Prostate gland (tissue), 2 donors: ENCODE measurements around the gene SRR. TPM values are rescaled to one million over a fixed set of nuclear protein-coding genes. Genes with fewer than 3 reads are reported as not detected.

Experiments used
- DNase-seq: peaks from one replicate; pipeline ENCODE4 v3.0.0-alpha.2; 2019; ENCODE audit warnings: low spot score
- H3K27ac ChIP-seq, 2 donors: fragments of 200-600 bp; sonication (generic); 2 replicates each; pipeline ENCODE4 v1.5.1; 2017 to 2019
- H3K27me3 ChIP-seq: fragments of 200-600 bp; sonication (generic); replicated peaks from 2 replicates; pipeline ENCODE4 v1.5.1; 2019; ENCODE audit not compliant: insufficient read depth
- H3K36me3 ChIP-seq, 2 donors: fragments of 200-600 bp; sonication (generic); 1 replicate in 1 of 2; 2 replicates in 1 of 2; pipeline versions ENCODE4 v1.5.1 to v1.8.1; 2017 to 2019
- H3K4me1 ChIP-seq: fragments of 200-600 bp; sonication (generic); replicated peaks from 2 replicates; pipeline ENCODE4 v1.5.1; 2019
- H3K4me3 ChIP-seq, 2 donors: fragments of 200-600 bp; sonication (generic); 2 replicates each; pipeline ENCODE4 v1.5.1; 2017 to 2019
- H3K9me3 ChIP-seq: fragments of 200-600 bp; sonication (generic); 2 replicates; pipeline ENCODE4 v1.5.1; 2017
- CTCF ChIP-seq, 4 experiments: fragments of 200-600 bp in 2 of 4; fragments of 450-650 bp in 2 of 4; sonication (generic) in 2 of 4; IDR thresholded peaks; 1 replicate in 3 of 4; 2 replicates in 1 of 4; pipeline ENCODE4 v1.5.1; 2016 to 2019; ENCODE audit warnings: antibody characterized with exemption in 4 of 4, mild to moderate bottlenecking in 2 of 4, moderate library complexity in 2 of 4
- POLR2A ChIP-seq: fragments of 450-650 bp; IDR thresholded peaks from one replicate; pipeline ENCODE4 v1.6.1; 2016; ENCODE audit warnings: antibody characterized with exemption, mild to moderate bottlenecking
- POLR2AphosphoS5 ChIP-seq: sonication (generic); formaldehyde crosslinking; IDR thresholded peaks from one replicate; pipeline ENCODE4 v1.6.1; 2017; ENCODE audit warnings: antibody characterized with exemption
- WGBS: methylation state at CpG from one replicate; pipeline ENCODE4 v1.1.5; 2018; 5-methylcytosine and 5-hydroxymethylcytosine counted together
- intact Hi-C: fragments of 100-400 bp; cut with DNase I; formaldehyde crosslinking; loops from one replicate; pipeline ENCODE4 v1.14.2; 2022
- total RNA-seq, 2 donors: library from RNA; depleted of rRNA; stranded (reverse); fragments of >200 nt; gene quantifications; one replicate each; pipeline ENCODE4 v1.1.0, GENCODE V29; 2016

The SRR gene
- total RNA-seq, 2 donors from 2014 or later: 10.8 to 27.5 TPM

- no peak for TF ChIP-seq CTCF (IDR thresholded peaks at IDR 0.05)
- TF ChIP-seq POLR2AphosphoS5: no peak
- TF ChIP-seq POLR2A: no peak
- 94% methylated on average over 6 of the region's 6 CpGs for WGBS
- DNase-seq: no peak
These were observed 47.5 kb downstream of the SRR start for GRCh38 chr17:2351269-2351668.

DNA sequence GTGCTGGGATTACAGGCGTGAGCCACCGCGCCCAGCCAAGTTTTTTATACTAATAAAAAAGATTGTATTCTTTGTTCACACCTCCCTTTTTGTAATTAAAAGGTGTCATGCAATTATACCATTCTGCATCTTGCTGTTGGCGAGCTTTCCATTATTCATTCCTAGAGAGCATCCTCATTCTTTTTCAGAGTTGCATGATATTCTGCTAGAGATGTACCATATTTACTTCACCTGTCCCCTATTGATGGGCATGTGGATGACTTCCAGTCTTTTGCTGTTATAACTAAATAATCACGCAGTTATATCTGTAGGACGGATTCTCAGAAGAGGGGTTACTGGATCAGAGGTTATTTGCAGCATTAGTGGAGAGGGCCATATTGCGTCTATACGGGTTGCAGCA lies 50.6 kb downstream of the SRR start:
- Histone ChIP-seq H3K27me3 (no peaks in the 10 kb centered on the region), H3K36me3 (no peaks in the 10 kb centered on the region), H3K9me3 (no peaks in the 10 kb centered on the region), H3K4me3 (no peak overlapping the region), H3K27ac (no peak overlapping the region), H3K4me1 (no peaks in the 10 kb centered on the region)
- WGBS: 84% methylated on average over 8 of the region's 8 CpGs
- intact Hi-C loops: no loop called here
- no peak for DNase-seq
- no peak for TF ChIP-seq CTCF (IDR thresholded peaks at IDR 0.05)
- TF ChIP-seq POLR2AphosphoS5: no peak
- TF ChIP-seq POLR2A: no peak

More at GRCh38 chr17:2351269-2351668, 47.5 kb downstream of the SRR start:
- H3K27ac ChIP-seq: no peak overlapping the region
- no peaks in the 10 kb centered on the region for H3K36me3 ChIP-seq
- no peak overlapping the region for H3K4me3 ChIP-seq
- intact Hi-C loops: no loop called here
- H3K9me3 ChIP-seq: no peaks in the 10 kb centered on the region
- H3K4me1 ChIP-seq: peaks cover 7% of the 10 kb centered on the region
- H3K27me3 ChIP-seq: no peaks in the 10 kb centered on the region

DNA sequence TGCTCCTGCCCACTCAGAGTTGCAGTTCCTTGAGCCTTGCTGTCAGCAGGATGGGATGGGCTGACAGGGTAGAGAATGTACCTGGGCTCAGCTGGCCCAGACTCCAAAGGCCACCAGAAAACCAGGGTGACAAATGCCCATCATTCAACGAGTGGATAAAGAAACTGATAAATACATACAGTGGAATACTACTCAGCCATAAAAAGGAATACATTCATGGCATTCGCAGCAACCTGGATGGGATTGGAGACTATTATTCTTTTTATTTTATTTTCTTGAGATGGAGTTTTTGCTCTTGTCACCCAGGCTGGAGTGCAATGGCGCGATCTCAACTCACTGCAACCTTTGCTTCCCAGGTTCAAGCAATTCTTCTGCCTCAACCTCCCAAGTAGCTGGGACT lies 53.5 kb downstream of the SRR start:
- 99% methylated on average over 4 of the region's 4 CpGs for WGBS
- no peaks in the 10 kb centered on the region for H3K27me3 ChIP-seq

GRCh38 chr17:2357931-2358434 lies 54.2 kb downstream of the SRR start:
- Histone ChIP-seq H3K27ac (no peak overlapping the region), H3K9me3 (no peaks in the 10 kb centered on the region), H3K4me3 (no peak overlapping the region), H3K36me3 (peaks cover 0 to 3% of the 10 kb centered on the region in 2 donors), H3K4me1 (no peaks in the 10 kb centered on the region), H3K27me3 (no peaks in the 10 kb centered on the region)
- intact Hi-C loops: no loop called here
- no peak for DNase-seq
- no peak for TF ChIP-seq POLR2A
- TF ChIP-seq CTCF (IDR thresholded peaks at IDR 0.05): no peak
- no peak for TF ChIP-seq POLR2AphosphoS5
- 87% methylated on average over 10 of the region's 10 CpGs for WGBS

More for the DNA sequence above, 53.5 kb downstream of the SRR start:
- H3K4me1 ChIP-seq: no peaks in the 10 kb centered on the region
- no peak overlapping the region for H3K27ac ChIP-seq
- no peak overlapping the region for H3K4me3 ChIP-seq
- H3K36me3 ChIP-seq: no peaks in the 10 kb centered on the region
- TF ChIP-seq POLR2AphosphoS5 (no peak), CTCF (IDR thresholded peaks at IDR 0.05) (no peak), POLR2A (no peak)
- intact Hi-C loops: no loop called here
- H3K9me3 ChIP-seq: no peaks in the 10 kb centered on the region
- DNase-seq: no peak

DNA sequence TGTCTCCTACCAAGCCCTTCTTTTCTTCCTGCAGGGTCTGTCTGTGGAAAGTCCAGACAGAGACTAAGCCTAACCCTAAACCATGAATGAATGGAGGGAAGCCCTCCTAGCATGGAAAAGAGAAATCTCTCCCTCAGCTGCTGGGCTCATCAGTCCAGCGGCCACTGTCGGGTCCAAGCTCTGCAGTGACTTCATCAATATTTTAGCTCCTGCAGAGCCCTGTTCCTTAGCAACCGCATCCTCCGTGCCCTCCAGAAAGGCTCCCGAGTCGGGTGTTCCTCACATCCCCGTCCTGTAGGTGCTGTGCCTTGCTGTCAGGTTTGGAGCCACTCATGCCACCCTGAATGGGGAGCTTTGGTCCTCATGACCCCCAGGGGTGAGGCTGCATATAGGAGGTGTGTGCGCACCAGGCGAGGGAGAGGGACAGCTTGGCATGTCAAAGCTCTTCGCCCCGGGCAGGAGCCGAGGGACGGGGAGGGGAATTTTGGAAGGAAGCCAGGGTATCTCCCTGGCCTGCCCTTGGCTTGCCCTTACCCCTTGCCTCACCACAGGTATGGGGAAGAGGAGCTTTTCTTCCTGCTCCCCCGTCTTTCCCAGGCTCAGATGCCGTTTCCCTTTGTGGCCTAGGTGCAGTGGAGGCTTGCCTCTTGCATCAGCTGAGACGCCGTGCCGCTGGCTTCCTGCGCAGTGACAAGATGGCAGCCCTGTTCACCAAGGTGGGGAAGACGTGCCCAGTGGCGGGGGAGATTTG lies 57.4 kb downstream of the SRR start:
- no peaks in the 10 kb centered on the region for H3K27me3 ChIP-seq
- TF ChIP-seq POLR2AphosphoS5: no peak
- no peak for TF ChIP-seq CTCF (IDR thresholded peaks at IDR 0.05)
- TF ChIP-seq POLR2A: no peak
- DNase-seq: no peak
- H3K4me3 ChIP-seq: no peak overlapping the region
- H3K9me3 ChIP-seq: no peaks in the 10 kb centered on the region
- no peak overlapping the region for H3K27ac ChIP-seq
- intact Hi-C loops: no loop called here
- WGBS: 67% methylated on average over 21 of the region's 21 CpGs
- no peaks in the 10 kb centered on the region for H3K4me1 ChIP-seq
- H3K36me3 ChIP-seq: peaks cover 3 to 6% of the 10 kb centered on the region in 2 donors
